GM19324 (cell line): ENCODE data around the gene CDC6.
A peak's percentile ranks its signal among the peaks of the same experiment; 100 is the strongest.
"Not testable (repeated sequence)": the region's sequence is repeated elsewhere in the genome, so short reads cannot be mapped to it uniquely, and the experiment has no call there.

Source experiments
- ATAC-seq: cut with Tn5 transposase; IDR thresholded peaks from one replicate; pipeline ENCODE4 v1.9.1; 2021; ENCODE audit warnings: mild to moderate bottlenecking, moderate library complexity; ENCODE audit not compliant: unreplicated experiment, low FRiP score

CDC6 gene

DNA sequence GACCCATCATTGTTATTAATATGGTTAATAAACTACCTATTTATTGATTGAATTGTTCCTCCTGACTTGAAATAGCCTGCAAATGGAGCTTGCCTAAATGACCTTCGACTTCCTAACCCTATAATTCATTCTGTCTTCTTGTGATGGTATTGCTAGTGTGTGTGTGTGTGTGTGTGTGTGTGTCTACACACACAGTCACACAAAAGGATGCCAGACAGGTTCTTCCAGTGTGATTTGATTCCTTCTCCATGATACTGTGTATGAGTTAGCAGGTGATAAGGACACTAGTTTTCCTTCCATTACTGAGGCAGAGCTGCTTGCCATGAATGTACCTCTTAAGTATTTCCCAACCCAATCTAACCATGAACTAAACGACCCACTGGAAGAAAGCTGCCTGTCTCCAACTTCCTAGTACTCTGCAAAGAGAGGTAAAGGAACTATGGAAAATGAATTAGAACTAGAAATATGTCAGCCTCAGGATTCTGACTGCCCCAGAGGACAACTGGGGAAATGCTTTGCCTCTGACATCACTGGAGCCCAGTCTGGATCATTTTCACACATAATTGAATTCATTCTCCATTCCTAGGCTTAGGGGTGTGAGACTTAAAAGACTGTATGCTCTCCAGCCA is 3.5 kb upstream of the CDC6 start:
- ATAC-seq = no peak

DNA sequence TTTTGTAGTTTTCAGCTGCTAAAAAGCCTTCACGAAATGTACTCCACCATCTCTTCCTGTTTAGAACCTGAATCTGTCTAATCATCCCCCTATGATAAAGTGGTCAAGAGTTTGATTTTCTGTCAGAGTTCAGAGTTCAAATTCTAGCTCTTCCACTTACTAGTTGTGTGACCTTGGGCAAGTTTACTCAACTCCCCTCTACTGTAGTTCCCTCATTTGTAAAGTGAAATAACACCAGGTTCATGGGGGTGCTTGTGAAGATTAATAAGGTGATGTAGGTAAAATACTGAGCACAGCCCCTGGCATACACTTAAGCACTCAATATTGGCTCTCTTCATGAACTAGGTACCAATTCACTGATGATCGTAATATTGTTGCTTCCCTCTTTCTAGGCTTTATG is 1.2 kb upstream of the CDC6 start:
- ATAC-seq = no peak

DNA sequence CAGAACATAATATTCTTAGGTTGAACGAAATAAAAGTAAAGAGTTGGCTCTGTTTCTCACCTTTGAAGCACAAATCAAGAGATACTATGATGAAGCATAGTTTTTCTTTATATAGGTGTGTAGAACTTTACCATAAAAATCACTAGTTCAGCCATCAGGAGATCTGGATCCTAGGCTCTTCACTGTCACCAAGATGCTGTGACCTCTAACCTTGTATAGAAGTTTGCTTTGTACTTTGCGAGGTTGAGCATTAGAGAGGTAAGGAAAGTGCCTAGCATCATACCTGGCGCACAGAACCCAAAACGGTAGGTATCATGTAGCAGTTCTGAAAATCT is 553 bp upstream of the CDC6 start:
- ATAC-seq = peak; percentile 9

DNA sequence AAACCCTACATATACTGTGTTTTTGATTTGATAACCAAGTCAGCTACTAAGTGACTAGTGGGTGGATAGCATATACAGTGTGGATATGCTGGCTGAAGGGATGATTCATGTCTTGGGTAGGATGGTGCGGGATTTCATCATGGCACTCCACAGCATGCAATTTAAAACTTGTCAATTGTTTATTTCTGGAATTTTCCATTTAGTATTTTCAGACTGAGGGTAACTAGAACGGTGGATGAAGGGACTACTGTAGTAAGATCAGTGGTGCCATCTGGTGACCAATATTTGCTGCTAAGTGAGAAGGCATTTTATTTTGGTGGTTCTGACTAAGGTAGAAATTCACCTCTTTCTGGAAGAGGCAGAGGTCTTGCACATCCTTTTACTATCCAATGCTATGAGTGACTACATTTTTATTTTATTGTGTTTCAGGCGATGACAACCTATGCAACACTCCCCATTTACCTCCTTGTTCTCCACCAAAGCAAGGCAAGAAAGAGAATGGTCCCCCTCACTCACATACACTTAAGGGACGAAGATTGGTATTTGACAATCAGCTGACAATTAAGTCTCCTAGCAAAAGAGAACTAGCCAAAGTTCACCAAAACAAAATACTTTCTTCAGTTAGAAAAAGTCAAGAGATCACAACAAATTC is 3.1 kb downstream of the CDC6 start:
- no peak for ATAC-seq

DNA sequence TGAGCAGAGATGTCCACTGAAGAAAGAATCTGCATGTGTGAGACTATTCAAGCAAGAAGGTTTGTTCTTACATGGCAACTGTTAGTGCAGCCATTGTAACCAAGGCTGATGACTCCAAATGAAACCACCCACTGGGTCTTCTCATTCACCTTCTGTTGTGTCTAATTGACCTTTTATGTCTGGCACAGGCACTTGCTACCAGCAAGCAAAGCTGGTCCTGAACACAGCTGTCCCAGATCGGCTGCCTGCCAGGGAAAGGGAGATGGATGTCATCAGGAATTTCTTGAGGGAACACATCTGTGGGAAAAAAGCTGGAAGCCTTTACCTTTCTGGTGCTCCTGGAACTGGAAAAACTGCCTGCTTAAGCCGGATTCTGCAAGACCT is 3.6 kb downstream of the CDC6 start:
- no peak for ATAC-seq

DNA sequence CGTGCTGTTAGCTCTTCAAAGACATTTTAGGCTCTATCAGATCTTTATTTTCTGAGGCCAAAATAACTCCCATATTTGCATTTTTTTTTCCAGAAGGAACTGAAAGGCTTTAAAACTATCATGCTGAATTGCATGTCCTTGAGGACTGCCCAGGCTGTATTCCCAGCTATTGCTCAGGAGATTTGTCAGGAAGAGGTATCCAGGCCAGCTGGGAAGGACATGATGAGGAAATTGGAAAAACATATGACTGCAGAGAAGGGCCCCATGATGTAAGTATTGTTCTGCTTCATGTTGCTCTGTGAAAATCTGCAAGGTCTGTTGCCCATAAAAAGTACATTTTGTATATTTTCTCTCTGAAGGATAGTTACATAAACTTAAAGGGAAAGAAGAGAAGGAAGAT is 5.7 kb downstream of the CDC6 start:
- no peak for ATAC-seq

DNA sequence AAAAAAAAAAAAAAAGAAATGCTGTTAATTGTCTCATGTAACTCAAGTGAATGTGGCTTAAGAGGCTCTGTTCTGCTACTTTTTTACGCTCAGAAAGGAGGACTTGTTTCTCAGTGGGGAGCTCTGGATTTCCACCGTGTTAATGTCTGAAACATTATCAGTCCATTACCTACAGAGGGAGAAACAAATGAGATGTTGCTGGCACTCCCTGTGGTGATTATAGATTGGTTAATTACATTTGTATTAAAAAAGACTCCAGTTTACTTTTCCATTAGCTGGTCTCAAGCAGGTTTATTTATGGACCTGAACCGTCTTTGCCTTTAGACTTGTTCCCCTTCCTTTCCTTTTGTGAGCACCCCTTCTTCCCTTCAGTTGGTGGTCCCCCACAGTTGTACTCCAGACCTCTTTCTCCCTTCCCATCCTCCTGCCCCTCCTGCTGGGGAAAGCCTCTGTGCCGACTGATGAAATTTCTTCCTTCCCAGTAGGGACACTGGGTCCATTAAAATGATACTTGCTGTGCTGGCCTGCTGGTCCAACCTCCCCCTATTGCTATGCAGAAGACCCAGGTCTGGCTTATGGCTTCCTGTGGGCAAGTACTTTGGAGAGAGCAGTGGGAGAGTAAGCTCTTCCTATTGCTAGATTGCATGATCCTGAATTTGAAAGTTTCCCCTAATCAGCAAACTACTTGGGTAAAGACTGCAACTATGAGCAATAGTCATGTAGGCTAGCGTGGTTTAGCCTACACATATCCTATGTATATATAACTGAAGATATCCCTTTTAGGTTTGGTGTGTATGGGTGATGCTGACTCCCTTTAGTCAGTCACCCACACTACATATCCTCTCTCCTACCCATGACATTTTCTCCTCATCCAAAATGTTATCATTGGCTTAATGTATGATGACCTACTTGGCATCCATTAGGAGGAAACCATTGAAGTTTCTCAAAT is 8.1 kb downstream of the CDC6 start:
- no peak for ATAC-seq

DNA sequence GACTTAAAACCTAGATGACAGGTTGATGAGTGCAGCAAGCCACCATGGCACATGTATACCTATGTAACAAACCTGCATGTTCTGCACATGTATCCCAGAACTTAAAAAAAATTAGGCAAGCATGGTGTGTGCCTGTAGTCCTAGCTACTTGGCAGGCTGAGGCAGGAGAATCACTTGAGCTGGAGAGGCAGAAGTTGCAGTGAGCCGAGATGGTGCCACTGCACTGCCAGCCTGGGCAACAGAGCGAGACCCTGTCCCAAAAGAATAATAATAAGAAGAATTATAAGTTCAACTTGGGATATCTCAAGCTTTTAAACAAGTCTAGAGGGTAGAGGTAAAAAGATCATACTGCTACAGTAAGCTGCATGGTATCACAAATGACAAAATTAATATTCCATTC is 9.8 kb downstream of the CDC6 start:
- ATAC-seq = no peak

DNA sequence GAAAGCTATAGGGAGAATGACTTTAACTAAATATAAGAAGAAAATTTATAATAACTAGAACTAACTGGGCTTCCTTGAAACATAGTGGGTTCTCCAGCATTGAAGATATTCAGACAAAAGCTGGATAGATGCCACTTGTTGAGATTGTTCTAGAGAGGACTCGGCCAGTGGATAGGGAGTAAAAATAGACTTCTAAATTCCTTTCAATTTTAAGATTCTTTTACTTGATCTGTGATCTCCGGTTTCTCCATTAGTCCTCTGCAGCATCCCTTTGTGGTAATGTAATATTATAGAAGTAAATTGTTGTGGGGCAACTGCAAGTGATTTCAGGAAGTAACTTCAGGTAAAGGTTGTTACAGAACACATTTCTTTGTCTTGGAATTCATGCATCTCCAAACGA is 11.0 kb downstream of the CDC6 start:
- no peak for ATAC-seq

DNA sequence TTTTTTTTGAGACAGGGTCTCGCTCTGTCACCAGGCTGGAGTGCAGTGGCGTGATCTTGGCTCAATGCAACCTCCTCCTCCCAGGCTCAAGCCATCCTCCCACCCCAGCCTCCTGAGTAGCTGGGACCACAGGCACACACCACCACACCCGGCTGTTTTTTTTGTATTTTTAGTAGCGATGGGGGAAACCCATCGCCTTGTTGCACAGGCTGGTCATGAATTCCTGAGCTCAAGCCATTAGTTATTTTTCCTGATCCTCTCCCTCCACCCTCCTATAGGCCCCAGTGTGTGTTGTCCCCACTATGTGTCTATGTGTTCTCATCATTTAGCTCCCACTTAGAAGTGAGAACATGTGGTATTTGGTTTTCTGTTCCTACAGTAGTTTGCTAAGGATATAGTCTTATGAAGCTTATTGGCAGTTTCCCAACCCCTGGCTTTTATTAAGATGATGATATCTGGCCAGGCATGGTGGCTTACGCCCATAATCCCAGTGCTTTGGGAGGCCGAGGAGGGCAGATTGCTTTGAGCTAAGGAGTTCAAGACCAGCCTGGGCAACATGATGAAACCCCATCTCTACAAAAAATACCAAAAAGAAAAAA is 11.6 kb downstream of the CDC6 start:
- ATAC-seq = not testable (repeated sequence)

DNA sequence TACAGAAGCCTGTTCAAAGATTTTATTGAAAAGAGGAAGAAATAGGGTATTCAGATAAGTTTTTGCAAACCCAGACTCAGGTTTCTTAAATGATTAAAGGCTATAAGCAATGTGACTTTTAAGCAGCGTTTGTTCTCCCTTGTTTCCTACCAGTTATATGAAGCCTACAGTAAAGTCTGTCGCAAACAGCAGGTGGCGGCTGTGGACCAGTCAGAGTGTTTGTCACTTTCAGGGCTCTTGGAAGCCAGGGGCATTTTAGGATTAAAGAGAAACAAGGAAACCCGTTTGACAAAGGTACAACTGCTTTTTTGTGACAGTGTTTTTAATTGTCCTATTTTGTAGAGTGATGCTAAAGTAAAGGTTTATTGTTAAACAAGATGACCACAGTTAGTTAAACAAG is 13.6 kb downstream of the CDC6 start:
- ATAC-seq = no peak

DNA sequence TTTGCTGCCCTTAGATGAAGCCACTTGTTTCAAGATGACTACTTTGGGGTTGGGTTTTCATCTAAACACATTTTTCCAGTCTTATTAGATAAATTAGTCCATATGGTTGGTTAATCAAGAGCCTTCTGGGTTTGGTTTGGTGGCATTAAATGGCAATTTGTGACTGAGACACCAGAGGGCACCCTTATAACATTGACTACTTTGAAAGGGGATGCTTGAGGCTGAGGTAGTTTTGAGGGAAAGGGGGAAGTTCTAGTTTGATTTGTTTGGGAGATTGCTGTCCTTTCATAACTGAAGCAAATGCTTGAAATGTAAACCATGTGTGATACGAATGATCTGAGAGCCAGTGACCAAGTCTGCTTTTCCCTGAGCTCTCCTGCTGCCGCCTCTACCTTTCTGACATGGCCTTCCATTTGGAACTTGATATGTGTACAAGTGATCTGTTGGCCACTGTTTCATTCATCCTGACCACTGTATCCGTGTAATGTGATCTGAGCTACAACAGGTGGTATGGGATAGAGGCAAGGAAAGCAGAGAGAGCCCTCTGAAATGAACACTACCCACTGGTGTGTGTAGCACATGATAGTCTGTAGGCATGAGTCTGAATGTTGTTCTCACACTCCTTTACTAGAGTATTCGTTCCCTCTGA is 15.5 kb downstream of the CDC6 start:
- ATAC-seq = no peak

DNA sequence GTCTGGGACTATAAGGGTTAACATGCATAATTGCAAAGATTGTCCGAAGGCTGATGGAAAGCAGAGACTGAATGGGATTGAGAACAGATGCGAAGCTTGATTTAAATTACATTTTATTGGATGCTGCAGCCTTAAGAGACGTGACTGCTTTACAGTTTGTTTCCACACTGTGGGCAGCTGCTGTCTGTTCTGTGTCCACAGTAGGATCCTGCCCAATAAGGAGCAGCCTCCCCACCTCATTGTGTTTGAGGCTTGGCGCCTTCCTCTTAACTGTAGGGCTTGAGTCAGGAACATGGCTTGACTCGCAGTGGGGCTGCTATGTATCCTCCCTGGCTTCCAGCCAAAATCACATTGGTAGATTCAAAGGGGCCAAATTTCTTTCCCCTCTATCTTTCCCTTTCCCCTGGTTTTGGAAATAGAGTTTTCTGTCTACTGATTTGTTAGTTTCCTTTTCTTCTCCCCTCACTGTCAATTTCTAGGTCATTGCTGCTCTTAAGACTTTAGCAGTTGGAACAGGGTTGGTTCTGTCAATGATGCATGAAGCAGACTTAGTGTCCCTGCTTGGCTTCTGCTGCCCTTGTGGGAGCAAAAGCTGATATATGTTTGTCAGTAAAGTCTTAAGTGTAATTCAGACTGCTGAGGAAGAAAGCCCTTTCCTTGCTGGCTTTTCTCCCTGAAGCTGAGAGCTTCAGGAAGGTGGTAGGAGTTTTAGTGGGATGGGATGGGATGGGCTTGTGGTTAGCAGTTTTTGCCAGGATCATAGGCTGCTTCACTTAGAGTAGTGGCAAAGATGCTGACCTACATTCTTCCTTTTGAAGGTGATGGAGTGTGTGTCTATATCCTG is 16.3 kb downstream of the CDC6 start:
- ATAC-seq = no peak

DNA sequence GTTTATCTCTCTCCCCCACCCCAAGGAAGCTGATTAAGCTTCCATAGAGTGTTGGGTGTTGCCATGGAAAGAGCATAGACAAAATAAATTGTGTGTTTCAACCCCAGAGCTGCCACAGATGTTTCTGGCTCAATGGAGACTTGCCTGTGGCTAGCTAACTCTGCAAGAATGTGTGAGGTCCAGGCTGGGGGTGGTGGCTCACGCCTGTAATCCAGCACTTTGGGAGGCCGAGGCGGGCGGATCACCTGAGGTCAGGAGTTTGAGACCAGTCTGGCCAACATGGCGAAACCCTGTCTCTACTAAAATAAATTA is 16.8 kb downstream of the CDC6 start:
- not testable (repeated sequence) for ATAC-seq

DNA sequence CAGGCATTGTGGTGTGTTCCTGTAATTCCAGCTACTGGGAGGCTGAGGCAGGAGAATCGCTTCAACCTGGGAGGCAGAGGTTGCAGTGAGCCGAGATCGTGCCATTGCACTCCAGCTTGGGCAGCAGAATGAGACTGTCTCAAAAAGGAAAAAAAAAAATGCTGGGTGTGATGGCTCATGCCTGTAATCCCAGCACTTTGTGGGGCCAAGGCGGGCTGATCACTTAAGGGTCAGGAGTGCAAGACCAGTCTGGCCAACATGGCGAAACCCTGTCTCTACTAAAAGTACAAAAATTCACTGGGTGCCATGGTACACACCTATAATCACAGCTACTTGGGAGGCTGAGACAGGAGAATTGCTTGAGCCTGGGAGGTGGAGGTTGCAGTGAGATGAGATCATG is 17.2 kb downstream of the CDC6 start:
- ATAC-seq = not testable (repeated sequence)

DNA sequence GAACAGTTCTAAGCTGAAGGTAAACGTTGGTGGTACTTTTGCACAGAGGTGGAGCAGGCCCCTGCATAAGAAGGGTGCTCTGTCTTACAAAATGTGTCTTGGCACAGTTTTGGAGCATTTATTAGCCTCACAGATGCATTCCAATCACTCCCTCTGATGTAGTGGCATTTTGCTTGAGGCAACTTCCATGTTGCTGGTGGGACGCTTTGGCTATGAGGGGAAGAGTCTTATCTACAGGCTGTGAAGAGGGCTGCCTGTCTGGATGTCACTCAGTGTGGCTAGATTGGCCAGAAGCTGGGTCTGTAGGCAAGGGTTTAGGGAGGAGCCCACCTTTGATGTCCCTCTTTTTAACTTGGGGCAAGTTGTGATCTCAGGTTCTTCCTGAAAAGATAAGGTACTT is 18.7 kb downstream of the CDC6 start:
- no peak for ATAC-seq

DNA sequence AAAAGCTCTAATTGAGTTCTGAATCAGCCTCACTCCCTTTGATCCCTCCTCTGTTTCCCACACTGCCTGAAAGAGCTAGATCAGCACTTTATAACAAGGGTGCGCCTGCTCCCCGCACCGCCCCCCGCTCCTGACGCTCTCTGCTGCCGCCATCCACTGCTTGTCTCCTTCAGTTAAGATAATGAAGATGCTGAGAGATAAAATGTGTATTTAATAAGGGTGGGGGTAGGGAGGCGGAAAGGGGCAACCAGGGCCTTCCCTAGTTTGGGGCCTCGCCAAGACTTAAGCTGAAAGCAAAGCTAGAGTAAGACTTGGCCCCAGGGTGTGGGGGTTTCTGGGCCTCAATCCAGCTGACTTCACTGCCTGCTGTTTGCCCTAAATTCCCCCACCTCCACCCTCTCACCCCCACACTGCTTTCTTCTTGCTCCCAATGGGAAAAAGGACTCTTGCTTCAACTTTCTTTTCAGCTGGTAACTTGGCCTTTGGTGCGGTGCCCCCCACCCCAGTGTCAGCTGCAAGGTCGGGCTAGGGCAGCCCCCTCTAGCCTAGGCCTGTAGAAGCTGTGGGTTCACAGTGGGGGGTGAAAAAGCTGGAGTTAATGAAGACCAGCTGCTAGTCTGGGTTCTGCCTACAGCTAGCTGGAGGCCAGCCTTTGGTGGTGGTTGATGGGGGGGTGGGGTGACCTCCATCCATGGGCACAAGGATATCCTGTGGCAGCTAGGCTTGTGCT is 19.5 kb downstream of the CDC6 start:
- ATAC-seq = no peak

DNA sequence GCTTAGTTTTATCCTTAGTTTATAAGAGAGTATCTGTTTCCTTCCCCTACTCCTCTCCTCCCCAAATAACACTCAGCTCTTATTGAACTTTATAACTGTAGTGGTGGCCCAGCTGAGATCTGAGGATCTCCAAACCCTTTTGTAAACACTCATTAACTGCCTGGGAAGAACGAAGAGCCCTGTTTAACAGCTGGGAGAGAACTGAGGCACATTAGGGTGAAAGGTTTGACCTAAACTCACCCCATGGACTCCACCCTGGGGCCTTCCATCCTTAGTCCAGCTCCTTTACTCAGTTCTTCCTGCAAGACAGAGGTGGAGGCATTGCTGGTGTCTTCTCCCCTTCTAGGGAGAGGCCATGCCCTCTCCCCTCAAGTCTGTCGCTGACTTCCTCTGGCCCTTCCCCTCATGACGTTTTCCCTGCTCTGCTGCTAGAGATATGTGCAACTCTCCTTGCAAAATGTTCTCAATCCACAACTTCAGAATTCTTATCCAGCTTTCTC is 20.1 kb downstream of the CDC6 start:
- no peak for ATAC-seq
